GM12875 (cell line): Measurements from ENCODE around the gene C20orf144.

Source experiments
- H3K4me3 ChIP-seq: one replicate; pipeline ENCODE4 v1.5.1; 2011; ENCODE audit warnings: low read depth, low read length, control low read depth
- TF ChIP-seq, protein P1 (sequence below): IDR thresholded peaks from 2 replicates; pipeline ENCODE4 v1.5.1; 2011; ENCODE audit warnings: low read depth, mild to moderate bottlenecking, control low read depth, inconsistent platforms, low read length, moderate library complexity, borderline replicate concordance; ENCODE audit not compliant: insufficient read depth

C20orf144 gene

DNA sequence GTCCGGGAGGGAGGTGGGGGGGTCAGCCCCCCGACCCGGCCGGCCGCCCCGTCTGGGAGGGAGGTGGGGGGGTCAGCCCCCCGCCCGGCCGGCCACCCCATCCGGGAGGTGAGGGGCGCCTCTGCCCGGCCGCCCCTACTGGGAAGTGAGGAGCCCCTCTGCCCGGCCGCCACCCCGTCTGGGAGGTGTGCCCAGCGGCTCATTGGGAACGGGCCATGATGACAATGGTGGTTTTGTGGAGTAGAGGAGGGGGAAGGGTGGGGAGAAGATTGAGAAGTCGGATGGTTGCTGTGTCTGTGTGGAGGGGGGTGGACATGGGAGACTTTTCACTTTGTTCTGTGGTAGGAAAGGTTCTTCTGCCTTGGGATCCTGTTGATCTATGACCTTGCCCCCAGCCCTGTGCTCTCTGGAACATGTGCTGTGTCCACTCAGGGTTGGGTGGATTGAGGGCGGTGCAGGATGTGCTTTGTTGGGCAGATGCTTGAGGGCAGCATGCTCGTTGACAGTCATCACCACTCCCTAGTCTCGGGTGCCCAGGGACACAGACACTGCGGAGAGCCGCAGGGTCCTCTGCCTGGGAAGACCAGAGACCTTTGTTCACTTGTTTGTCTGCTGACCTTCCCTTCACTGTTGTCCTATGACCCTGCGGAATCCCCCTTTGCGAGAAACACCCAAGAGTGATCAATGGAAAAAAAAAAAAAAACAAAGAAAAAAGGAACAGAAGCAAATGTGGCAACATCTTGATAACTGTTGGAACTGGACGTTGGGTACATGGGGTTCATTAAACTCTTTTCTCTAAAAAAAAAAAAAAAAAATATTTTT is 39.7 kb downstream of the C20orf144 start:
- TF ChIP-seq, protein P1, sequence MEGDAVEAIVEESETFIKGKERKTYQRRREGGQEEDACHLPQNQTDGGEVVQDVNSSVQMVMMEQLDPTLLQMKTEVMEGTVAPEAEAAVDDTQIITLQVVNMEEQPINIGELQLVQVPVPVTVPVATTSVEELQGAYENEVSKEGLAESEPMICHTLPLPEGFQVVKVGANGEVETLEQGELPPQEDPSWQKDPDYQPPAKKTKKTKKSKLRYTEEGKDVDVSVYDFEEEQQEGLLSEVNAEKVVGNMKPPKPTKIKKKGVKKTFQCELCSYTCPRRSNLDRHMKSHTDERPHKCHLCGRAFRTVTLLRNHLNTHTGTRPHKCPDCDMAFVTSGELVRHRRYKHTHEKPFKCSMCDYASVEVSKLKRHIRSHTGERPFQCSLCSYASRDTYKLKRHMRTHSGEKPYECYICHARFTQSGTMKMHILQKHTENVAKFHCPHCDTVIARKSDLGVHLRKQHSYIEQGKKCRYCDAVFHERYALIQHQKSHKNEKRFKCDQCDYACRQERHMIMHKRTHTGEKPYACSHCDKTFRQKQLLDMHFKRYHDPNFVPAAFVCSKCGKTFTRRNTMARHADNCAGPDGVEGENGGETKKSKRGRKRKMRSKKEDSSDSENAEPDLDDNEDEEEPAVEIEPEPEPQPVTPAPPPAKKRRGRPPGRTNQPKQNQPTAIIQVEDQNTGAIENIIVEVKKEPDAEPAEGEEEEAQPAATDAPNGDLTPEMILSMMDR = no peak
- H3K4me3 ChIP-seq = no peak overlapping the region

DNA sequence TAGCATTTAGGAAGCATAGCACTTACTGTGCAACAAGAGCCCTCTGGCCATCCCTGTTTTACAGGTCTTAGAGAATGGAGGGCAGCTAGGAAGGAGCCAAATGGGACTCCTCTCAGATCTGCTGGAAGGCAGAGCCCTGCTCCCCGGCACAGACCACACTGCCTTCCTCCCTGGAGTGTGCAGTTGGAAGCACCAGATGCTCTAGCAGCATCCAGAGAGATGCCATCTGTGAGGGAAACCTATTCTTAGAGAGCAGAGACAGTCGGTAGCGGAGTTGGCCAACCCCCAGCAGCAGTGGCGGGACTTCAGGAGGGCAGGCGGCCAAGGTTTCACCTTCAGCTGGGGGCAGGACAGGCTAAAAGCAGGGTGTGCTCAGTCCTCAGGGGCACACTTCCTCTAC is 40.7 kb downstream of the C20orf144 start:
- TF ChIP-seq, protein P1 = no peak
- no peak overlapping the region for H3K4me3 ChIP-seq

DNA sequence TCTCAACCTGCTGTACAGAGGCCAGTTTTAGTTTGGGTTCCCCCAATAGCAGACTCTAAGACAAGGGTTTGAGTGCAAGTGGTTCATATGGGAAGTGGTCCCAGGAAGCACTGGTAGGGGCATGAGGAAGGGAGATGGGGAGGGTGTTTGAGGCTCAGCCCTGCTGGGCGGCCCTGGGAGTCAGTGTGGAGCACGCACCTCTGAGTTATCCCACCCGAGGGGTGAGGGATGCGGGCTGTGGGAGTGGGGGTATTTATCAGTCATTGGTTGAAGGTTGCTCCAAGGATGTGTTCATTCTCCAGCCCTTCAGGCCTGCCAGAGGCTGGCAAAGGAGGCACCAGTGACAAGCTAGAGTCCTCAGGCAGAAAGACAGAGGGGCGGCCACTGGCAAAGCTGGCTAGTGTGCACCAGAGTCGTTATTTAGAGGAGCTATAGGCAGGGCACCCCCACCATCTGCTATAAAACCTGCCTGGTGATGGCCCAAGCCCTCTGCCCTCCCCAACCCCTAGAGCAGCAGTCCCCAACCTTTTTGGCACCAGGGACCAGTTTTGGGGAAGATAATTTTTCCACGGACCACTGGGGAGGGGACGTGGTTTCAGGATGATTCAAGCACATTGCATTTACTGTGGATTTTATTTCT is 41.5 kb downstream of the C20orf144 start:
- H3K4me3 ChIP-seq = no peak overlapping the region
- TF ChIP-seq, protein P1 = no peak

DNA sequence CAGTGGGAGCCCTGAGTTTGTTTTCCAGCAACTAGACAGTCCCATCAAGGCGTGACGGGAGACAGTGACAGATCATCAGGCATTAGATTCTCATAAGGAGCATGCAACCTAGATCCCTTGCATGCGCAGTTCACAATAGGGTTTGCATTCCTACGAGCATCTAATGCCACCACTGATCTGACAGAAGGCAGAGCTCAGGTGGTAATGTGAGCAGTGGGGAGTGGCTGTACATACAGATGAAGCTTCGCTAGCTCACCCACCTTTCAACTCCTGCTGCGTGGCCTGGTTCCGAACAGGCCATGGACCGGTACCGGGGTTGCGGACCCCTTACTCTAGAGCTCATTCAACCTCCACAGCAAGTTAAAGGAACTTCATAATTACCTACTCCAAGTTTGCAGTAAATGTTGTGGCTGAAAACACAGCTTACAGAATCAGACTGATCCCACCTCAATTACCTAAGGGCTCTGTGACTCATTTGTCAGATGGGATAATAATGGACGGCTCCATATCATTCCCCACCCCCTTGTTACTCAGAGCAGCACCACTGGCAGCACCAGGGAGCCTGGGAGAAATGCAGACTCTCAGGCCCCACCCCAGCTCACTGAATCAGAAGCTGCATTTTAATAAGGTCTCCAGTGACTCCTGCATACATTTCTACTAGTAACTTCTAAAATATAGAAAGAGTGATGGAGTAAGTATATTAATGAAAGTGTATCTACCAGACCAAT is 42.2 kb downstream of the C20orf144 start:
- TF ChIP-seq, protein P1 = no peak
- no peak overlapping the region for H3K4me3 ChIP-seq

DNA sequence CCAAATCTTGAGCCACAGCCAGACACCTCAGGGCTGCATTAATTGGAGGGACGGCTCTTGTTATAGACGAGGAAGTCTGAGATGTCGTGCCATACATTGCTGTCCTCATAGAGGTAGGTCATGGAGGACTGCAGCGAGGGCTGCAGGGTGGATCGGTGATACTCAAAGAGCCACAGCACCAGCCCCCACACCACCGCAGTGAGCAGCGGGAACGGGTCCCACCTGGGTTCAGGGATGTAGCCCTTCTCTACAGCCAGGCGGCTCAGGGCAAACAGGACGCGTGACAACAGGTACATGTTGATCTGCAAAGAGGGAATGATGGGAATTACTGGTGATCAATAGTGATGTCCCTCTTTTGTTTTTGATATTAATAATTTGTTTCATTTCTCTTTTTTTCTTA is 45.5 kb downstream of the C20orf144 start:
- TF ChIP-seq, protein P1 = no peak
- H3K4me3 ChIP-seq = no peak overlapping the region

DNA sequence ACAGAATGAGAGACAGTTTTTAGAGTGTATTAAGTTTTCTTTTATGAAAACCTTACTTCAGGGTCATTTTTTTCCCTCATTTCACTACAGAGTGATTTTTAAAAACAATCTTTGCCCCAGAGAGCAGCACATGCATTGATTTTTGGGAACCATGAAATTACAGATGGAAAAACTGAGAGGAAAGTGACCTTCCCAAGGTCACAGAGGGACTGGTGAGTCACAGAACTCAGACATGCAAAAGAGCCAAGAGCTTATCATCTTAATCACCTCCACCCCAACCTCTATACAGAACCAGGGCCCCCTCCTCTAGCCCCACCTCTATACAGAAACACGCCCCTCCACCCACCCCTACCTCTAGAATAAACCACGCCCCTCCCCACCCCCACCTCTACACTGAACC is 47.3 kb downstream of the C20orf144 start:
- TF ChIP-seq, protein P1 = no peak
- H3K4me3 ChIP-seq = no peak overlapping the region
